Memory B cell (primary cell): ENCODE data around the gene GREM1.

Experiments used
- ATAC-seq: fragments of 150-1000 bp; cut with Tn5 transposase; 2 replicates; pipeline ENCODE4 v1.10.0; 2021; ENCODE audit warnings: low read depth, mild to moderate bottlenecking, moderate library complexity
- DNase-seq, 2 donors: peaks; one replicate each; pipeline ENCODE4 v3.0.0; 2022; ENCODE audit warnings: low spot score in 2 of 2
- H3K27ac Mint-ChIP-seq: one replicate; pipeline ENCODE4 v1.8.0; 2022; ENCODE audit warnings: mild to moderate bottlenecking, moderate library complexity, mixed read lengths
- H3K27me3 Mint-ChIP-seq: one replicate; pipeline ENCODE4 v1.8.0; 2022; ENCODE audit warnings: mixed read lengths
- H3K36me3 Mint-ChIP-seq: one replicate; pipeline ENCODE4 v1.8.0; 2022; ENCODE audit warnings: mild to moderate bottlenecking, mixed read lengths
- H3K4me1 Mint-ChIP-seq: one replicate; pipeline ENCODE4 v1.8.0; 2022; ENCODE audit warnings: mixed read lengths
- H3K4me3 Mint-ChIP-seq: one replicate; pipeline ENCODE4 v1.8.0; 2022; ENCODE audit warnings: mild to moderate bottlenecking, moderate library complexity, mixed read lengths
- H3K9me3 Mint-ChIP-seq: one replicate; pipeline ENCODE4 v1.8.0; 2022; ENCODE audit warnings: mixed read lengths

The GREM1 gene

GRCh38 chr15:32766101-32766500 lies 48.3 kb downstream of the GREM1 start:
- DNase-seq (no peak), ATAC-seq (no peak)
- Mint-ChIP-seq H3K27me3 (peaks cover 11% of the 10 kb centered on the region), H3K36me3 (no peaks in the 10 kb centered on the region), H3K4me3 (no peak overlapping the region), H3K27ac (no peak overlapping the region), H3K9me3 (no peaks in the 10 kb centered on the region), H3K4me1 (no peaks in the 10 kb centered on the region)

GRCh38 chr15:32767236-32767635 lies 49.4 kb downstream of the GREM1 start:
- ATAC-seq = no peak
- H3K36me3 Mint-ChIP-seq = no peaks in the 10 kb centered on the region
- DNase-seq = no peak
- no peaks in the 10 kb centered on the region for H3K9me3 Mint-ChIP-seq
- H3K4me3 Mint-ChIP-seq = no peak overlapping the region
- no peak overlapping the region for H3K27ac Mint-ChIP-seq
- no peaks in the 10 kb centered on the region for H3K4me1 Mint-ChIP-seq
- H3K27me3 Mint-ChIP-seq = peaks cover 8% of the 10 kb centered on the region

GRCh38 chr15:32774022-32774421 lies 56.2 kb downstream of the GREM1 start:
- H3K36me3 Mint-ChIP-seq = no peaks in the 10 kb centered on the region
- no peak for ATAC-seq
- DNase-seq = no peak
- no peaks in the 10 kb centered on the region for H3K4me1 Mint-ChIP-seq
- peaks cover 9% of the 10 kb centered on the region for H3K27me3 Mint-ChIP-seq
- H3K27ac Mint-ChIP-seq = no peak overlapping the region
- no peak overlapping the region for H3K4me3 Mint-ChIP-seq
- H3K9me3 Mint-ChIP-seq = no peaks in the 10 kb centered on the region

GRCh38 chr15:32775103-32775502 lies 57.3 kb downstream of the GREM1 start:
- Mint-ChIP-seq H3K27ac (no peak overlapping the region), H3K9me3 (peaks cover 2% of the 10 kb centered on the region), H3K4me3 (no peak overlapping the region), H3K4me1 (no peaks in the 10 kb centered on the region), H3K36me3 (no peaks in the 10 kb centered on the region), H3K27me3 (peaks cover 9% of the 10 kb centered on the region)
- no peak for DNase-seq
- no peak for ATAC-seq

GRCh38 chr15:32778391-32779176 lies 60.8 kb downstream of the GREM1 start:
- ATAC-seq (no peak), DNase-seq (no peak)
- no peaks in the 10 kb centered on the region for H3K36me3 Mint-ChIP-seq
- H3K9me3 Mint-ChIP-seq = peaks cover 2% of the 10 kb centered on the region
- no peak overlapping the region for H3K27ac Mint-ChIP-seq
- peaks cover 15% of the 10 kb centered on the region for H3K27me3 Mint-ChIP-seq
- H3K4me1 Mint-ChIP-seq = no peaks in the 10 kb centered on the region
- H3K4me3 Mint-ChIP-seq = no peak overlapping the region

- Mint-ChIP-seq H3K27me3 (peaks cover 9% of the 10 kb centered on the region), H3K36me3 (no peaks in the 10 kb centered on the region), H3K9me3 (peaks cover 2% of the 10 kb centered on the region), H3K27ac (no peak overlapping the region), H3K4me3 (no peak overlapping the region), H3K4me1 (no peaks in the 10 kb centered on the region)
- DNase-seq (no peak), ATAC-seq (no peak)
Measured at GRCh38 chr15:32781781-32782180, 64.0 kb downstream of the GREM1 start.

- H3K36me3 Mint-ChIP-seq = no peaks in the 10 kb centered on the region
- DNase-seq (no peak), ATAC-seq (no peak)
- no peak overlapping the region for H3K27ac Mint-ChIP-seq
- peaks cover 10% of the 10 kb centered on the region for H3K27me3 Mint-ChIP-seq
- no peaks in the 10 kb centered on the region for H3K9me3 Mint-ChIP-seq
- H3K4me1 Mint-ChIP-seq = no peaks in the 10 kb centered on the region
- no peak overlapping the region for H3K4me3 Mint-ChIP-seq
Measured at GRCh38 chr15:32784581-32784980, 66.8 kb downstream of the GREM1 start.

GRCh38 chr15:32786906-32787305 lies 69.1 kb downstream of the GREM1 start:
- no peaks in the 10 kb centered on the region for H3K9me3 Mint-ChIP-seq
- no peak for ATAC-seq
- H3K36me3 Mint-ChIP-seq = no peaks in the 10 kb centered on the region
- H3K4me1 Mint-ChIP-seq = no peaks in the 10 kb centered on the region
- H3K27me3 Mint-ChIP-seq = peaks cover 11% of the 10 kb centered on the region
- H3K27ac Mint-ChIP-seq = no peak overlapping the region
- no peak overlapping the region for H3K4me3 Mint-ChIP-seq
- no peak for DNase-seq

GRCh38 chr15:32787949-32788348 lies 70.1 kb downstream of the GREM1 start:
- Mint-ChIP-seq H3K4me1 (no peaks in the 10 kb centered on the region), H3K9me3 (no peaks in the 10 kb centered on the region), H3K4me3 (no peak overlapping the region), H3K36me3 (no peaks in the 10 kb centered on the region), H3K27me3 (peaks cover 9% of the 10 kb centered on the region), H3K27ac (no peak overlapping the region)
- DNase-seq = no peak
- no peak for ATAC-seq

- no peaks in the 10 kb centered on the region for H3K36me3 Mint-ChIP-seq
- H3K4me1 Mint-ChIP-seq = no peaks in the 10 kb centered on the region
- ATAC-seq = no peak
- no peak overlapping the region for H3K4me3 Mint-ChIP-seq
- DNase-seq = no peak
- H3K27me3 Mint-ChIP-seq = peaks cover 7% of the 10 kb centered on the region
- no peak overlapping the region for H3K27ac Mint-ChIP-seq
- no peaks in the 10 kb centered on the region for H3K9me3 Mint-ChIP-seq
Measured at GRCh38 chr15:32790352-32790999, 72.7 kb downstream of the GREM1 start.

- ATAC-seq (no peak), DNase-seq (no peak)
- no peak overlapping the region for H3K4me3 Mint-ChIP-seq
- no peaks in the 10 kb centered on the region for H3K9me3 Mint-ChIP-seq
- H3K4me1 Mint-ChIP-seq = no peaks in the 10 kb centered on the region
- no peak overlapping the region for H3K27ac Mint-ChIP-seq
- no peaks in the 10 kb centered on the region for H3K36me3 Mint-ChIP-seq
- peaks cover 5% of the 10 kb centered on the region for H3K27me3 Mint-ChIP-seq
Measured at GRCh38 chr15:32792436-32792835, 74.6 kb downstream of the GREM1 start.
